SW 1271 (cell line): ENCODE data around the gene ITPR1.
"Not testable (repeated sequence)": the region's sequence is repeated elsewhere in the genome, so short reads cannot be mapped to it uniquely, and the experiment has no call there.

Experiments
- DNase-seq, 2 experiments: peaks; one replicate each; lab custom pipeline; 2025; lab: John Stamatoyannopoulos, UW

The ITPR1 gene

DNA sequence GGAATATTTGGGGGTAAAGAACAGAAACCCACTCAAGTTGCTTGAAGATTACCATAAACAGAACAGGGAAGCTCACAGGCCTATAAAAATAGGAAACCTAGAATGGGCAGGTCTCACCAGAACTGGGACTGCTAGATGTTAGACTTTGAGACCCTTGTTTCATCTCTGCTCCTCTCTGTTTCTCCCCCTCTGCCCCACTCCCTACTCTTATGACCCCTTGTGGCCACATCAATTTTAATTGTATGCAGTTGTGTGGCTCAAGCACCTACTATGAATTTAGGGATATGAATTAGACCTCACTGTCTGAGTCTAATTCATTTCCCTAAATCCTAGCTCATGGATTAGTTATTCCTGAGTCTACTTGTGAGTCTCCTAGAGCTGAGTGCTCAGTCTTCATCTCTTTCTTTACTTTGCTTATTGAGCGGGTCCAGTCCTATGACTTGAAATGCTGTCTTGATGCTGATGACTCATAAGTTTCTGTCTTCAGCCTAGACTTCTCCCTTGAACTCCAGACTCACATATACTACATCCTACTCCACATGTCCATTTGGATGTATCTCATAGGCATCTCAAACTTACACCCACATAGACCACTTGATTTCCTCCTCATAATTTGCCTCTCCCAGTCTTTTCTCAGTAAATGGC is 78.7 kb downstream of the ITPR1 start:
- DNase-seq, result no peak

DNA sequence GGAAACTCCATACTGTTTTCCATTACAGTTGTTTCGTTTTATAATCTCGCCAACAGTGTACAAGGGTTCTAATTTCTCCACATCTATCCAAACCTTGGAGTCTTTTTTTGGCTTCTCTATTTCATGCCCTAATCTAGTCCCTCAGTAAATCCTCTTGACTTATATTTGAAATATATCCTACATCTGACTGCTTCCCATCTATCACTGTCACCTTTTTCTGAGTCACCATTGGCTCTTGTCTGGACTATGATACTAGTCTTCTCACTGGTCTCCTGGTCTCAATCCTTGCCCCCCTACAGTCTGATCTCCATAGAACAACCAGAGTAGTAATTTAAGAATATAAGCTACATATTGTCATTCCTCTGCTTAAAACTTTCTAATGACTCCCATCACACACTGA is 80.0 kb downstream of the ITPR1 start:
- no peak for DNase-seq

DNA sequence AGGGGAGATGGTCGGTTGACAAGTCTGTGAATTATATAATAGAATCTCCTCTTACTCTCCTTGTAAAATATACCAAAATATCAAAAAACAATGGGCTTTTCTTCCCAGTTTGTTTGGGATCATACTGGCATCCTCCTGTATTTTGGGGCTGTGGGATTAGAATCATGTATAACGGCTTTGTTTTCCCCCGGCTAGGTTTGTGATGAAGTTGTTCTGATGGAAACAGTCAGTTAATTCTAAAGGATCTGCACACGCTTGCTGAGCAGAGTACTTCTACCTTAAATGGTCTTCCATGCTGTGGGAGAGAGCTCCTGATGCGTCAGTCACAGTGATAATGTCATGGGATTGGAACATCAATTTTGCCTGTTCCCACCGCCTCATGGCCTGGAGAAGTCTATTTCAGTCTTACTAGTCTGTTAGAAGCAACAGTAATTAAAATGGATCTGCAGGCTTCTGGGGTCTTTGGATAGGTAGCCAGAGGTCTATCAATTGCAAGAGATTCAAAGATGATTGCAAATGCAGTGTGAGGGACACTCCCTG is 81.3 kb downstream of the ITPR1 start:
- DNase-seq, result no peak

DNA sequence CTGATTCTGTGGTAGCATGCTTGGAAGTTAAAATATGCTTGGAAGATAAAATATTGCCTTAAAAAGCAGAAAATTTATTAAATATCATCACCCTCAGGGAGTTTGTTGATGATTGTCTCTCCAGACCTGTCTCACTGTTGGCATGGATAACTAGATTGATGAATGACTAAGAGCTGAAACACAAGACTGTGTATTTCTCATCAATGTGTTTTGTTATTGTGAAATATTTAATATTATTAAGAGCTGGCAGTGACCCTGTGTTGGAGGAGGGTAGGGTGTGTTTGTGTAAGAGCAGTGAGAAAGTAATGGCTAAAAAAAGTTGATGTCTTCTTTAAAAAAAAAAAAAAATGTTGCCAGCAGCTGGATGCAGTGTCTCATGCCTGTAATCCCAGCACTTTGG is 82.2 kb downstream of the ITPR1 start:
- DNase-seq, result no peak

DNA sequence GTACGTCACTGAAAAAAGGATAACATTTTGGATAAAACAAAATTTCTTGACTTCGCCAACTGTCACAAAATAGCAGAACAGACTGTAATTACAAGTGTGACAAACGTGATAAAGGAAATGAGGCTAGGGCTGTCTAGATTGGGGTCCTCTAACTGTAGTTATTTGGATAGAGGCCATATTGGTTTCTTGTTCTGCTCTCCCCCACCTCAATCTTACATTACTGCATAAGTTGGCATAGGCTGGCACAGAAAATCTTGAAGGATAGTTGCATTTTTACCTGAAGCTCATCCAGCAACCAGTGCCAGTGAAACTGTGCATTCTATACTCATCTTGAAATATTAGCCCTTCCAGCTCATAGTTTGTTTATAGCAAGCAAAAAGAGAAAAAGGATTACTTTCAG is 84.6 kb downstream of the ITPR1 start:
- no peak for DNase-seq

DNA sequence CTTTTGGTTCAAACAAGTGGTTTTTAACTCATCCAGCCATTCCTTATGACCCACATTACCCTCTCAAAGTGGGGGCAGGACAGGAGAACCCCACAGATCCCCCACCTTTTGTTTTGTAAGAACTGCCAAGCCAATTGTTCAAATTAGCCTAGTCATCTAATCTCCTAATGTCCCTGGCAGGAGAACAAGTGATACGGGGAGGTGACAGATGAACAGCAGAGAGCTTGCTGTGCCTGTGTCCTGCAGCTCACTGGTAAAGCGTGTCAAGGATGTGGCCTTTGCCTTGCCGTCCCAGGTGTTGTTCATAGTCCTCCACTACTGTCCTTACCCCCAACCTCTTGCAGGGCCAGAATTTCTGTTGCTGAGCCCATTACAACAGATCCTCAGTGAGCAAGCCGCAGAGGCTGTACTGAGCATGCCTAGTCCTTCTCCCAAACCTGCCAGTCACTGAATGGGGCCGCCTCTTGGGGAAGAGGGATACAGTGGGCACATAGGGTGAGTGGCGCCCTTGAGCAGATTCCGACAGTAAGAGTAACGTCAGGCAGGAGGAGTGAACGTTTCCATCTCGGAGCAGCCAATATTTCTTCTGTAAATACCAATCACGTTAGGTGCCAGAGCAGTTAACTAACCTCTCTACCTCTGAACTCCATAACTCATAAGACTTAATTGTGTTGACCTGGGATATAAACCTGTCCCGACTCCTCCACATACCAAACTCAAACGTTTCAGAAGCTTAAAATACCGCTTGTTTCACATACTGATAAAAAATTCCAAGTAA is 87.4 kb downstream of the ITPR1 start:
- no peak for DNase-seq

DNA sequence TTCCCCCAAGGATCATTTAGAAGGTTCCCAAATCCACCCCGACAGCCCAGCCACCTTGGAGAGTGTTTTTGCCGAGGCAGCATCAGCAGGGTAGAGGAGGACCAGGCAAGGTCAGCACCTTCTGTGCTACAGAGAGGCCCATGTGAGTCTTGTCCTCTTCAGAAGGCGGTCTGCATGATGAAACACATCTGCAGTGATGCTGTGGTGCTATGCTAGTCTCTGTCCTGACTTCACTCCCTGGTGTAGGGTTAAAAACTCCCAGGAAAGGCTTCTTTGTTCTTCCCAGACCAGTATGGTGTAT is 87.9 kb downstream of the ITPR1 start:
- no peak for DNase-seq

DNA sequence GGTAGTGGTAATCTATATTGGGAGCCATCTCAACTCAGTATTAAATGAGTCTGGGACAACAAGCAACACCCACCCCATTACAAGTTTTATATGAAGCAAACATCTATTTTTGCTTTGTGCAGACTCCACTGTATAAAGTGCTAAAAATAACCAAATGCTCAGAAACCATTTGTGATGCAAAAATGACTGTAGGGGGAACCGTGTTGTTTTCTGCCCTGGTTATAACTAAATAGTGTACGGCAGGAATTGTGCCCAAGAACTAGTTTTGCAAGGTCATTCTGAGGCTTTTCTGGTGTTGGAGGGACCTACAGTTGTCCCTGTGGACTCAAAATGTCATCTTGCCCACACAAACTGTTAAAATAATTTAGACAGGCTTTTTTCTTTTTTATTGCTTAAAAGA is 88.3 kb downstream of the ITPR1 start:
- DNase-seq, result no peak

DNA sequence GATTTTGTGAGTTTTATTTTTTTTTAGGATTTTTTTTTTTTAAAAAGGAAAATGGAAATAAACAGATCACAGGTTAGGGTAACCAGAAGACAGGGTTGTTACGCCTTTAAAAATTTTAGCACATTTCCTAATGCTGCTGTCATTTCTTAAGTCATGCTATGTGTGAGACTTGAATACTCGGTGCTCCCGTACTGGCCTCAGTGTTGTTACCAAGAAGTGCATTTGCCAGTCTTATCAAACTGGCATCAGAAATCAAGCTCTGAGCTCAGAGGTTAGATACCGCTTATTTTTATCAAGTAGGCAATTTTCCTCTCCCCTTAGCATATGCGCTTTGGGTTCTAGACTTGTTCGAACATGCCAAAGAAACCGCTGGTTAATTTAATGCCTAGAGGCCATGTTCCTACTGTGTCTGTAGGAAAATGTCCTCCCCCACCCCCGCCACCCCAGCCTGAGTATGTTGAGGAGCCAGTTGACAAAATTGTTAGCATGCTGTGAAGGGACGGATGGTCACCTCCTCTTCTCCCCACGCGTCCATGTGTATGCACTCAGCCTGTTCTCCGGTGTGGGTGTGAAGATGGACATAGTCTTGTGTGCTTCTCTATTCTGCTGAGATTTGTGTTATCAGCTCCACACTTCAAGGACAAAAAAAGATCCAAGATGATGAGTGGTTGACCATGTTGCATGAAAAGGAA is 88.9 kb downstream of the ITPR1 start:
- no peak for DNase-seq

DNA sequence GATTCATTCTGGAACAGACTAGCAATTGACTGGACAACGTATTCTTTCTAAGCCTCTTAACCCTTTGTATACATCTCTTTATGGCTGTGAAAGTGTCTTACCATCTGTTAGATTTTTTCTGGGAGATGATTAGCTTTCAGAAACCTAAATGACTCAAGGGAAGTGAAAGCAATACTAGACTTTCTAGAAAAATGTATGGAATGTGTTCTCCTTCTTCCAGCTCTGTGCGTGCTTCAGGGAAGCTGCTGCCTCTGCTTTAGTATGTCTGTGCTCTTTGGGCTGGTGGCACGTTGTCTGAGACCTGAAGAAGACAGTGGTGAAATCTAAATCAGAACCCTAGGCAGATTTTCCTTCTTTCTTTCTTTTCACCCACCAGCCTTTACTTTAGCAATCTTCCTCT is 89.5 kb downstream of the ITPR1 start:
- DNase-seq, result no peak

DNA sequence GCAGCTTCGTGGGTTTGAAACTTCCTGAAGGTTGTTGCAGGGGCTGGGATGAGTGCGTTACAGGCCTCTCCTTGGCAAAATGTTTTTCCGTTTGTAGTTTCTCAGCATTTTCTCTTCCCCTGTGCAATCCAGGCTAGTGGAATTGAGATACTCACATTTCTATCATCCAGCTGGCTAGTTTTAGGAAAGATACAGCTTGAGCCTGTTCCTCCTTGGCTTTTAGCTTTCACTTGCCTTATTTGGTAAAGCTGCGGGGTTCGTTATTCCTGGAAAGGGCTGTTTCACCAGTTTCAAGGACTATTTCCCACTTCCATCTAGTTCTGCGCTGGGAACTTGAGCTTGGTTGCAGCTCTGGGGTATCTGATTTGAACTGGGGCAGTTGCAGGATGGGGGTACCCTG is 90.3 kb downstream of the ITPR1 start:
- no peak for DNase-seq

DNA sequence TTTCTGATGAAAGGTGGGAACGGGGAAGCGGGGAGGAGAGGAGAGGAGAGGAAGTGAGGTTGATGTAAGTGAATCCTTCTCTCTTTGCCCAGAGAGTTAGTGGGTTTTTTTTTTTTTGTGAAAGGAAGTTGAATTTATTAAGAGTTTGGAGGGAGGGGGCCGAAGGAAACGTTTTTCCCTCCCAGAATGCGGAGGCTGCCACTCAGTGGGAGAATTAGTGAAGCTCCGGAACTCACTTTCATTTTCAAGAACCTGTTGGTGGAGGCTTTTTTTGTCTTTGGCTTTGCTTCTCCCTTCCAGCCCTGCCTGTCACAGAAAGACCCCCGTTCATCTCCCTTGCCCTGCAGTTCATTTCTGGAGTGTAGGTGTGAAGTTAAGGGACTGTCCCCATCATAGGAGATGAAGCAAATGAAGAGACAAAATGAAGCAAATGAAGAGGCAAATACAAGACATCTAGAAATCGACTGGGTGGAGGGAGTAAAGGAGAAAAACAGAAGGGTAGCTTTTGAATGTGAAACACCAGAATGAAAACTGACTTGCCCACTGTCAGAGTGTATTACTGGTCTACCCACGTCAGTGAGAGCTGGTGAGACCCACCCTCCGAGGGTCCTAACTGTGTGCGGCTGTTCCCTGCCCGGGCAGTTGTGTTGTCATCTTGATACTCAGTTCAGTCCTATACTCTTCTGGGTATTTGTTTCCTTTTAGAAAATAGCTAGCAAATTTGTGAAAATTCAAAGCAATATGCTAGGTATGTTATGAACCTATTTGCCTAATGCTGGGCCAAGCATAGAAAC is 91.5 kb downstream of the ITPR1 start:
- DNase-seq, result no peak

DNA sequence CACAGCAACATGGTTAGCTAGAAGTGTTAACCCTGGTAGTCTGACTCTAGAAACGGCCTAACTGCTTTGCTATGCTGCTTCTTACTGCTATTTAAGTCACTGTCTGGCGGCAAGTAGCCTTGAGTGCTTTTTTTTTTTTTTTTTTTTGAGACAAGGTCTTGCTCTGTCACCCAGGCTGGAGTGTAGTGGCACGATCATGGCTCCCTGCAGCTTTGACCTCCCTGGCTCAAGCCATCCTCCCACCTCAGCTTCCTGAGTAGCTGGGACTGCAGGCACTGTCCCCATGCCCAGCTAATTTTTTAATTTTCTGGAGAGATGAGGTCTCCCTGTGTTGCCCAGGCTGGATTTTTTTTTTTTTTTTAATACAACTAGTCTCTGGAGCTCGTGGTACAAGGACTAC is 93.2 kb downstream of the ITPR1 start:
- no peak for DNase-seq

DNA sequence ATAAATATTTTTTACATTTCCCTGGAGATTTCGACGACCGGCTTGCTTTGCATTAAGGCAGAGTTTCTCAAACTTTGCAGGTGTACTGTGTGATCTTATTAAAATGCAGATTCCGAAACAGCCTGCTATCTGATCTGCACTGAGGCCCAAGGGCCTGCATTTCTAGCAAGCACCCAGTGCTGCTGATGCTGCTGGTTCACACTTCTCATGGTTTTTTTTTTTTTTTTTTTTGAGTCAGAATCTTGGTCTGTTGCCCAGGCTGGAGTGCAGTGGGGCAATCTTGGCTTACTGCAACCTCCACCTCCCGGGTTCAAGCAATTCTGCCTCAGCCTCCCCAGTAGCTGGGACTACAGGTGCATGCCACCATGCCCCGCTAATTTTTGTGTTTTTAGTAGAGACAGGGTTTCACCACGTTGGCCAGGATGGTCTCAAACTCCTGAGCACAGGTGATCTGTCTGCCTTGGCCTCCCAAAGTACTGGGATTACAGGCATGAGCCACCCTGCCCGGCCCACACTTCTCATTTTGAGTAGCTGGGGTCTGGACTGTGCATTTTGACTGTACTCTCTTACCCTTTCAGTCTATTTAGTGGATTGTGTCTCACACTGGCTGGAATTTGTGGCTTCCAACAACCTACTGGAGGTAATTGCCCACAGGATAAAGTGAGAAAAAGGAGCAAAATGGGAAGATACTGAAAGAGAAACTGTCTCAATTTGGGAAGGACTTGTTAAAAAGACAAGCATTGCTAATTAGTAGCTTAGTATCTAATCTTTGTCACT is 94.1 kb downstream of the ITPR1 start:
- DNase-seq, result no peak

DNA sequence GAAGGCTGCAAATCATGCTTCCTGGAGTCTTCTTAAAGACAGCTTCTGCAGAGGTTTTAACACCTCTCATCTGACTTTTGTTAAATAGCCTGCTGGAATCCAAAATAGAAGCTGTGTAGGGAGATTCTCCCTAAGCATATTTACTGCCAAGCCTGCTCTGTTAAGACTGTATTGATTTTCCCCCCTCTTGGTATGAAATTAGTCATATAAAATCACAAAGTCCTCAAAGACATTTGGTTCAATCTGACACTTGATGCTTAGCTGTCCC is 94.6 kb downstream of the ITPR1 start:
- no peak for DNase-seq

DNA sequence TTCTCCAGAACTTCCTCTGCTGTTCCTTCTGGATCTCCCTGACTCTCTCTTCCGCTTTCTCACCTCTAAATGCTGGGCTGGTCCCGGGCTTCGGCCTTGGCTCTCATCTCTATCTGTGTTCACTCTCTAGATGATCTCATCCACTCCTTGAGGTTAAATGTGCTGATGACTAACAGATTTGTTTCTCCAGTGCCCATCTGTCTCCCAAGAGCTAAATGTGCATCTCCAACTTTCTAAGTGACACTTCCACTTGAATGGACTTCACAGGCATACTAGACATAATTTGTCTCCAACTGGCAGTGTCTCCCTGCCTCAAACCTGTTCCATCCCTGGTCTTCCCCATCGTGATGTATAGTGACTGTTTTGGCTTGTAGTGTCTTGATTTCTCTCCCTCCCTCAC is 95.3 kb downstream of the ITPR1 start:
- no peak for DNase-seq

DNA sequence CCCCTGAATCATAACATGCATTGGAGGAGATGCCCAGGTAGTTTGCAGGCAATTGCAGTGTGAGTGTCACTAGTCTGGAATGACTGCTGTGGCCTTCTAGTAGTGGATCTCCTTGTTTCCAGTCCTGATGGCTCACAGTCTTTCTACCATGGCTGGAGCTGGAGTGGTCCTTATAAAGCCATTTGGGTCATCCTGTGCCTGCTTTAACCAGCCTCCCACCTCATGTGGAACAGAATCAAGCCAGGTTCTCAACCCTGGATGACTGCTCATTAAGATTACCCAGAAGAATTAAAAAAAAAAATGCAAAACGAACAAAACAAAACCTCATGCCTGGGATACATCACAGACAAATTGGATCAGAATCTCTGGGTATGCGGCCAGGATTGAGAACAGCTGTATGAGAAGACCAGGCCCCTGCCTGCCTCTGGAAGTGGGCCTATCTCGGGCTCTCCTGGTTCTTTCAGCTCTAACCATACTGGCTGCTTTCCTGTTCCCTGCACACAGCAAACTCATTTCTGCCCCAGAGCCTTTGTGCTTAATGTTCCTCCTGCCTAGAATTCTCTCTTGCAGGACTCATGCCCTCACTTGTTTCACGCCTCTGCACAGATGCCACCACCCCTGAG is 96.4 kb downstream of the ITPR1 start:
- DNase-seq, result no peak

DNA sequence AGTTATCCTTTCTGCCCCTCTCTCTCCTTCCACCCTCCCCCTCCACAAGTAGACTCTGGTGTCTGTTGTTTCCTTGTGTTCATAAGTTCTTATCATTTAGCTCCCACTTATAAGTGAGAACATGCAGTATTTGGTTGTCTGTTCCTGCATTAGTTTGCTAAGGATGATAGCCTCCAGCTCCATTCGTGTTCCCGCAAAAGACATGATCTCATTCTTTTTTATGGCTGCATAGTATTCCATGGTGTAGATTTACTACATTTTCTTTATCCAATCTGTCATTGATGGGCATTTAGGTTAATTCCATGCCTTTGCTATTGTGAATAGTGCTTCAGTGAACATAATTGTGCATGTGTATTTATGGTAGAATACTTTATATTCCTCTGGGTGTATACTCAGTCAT is 97.7 kb downstream of the ITPR1 start:
- DNase-seq, result not testable (repeated sequence)

DNA sequence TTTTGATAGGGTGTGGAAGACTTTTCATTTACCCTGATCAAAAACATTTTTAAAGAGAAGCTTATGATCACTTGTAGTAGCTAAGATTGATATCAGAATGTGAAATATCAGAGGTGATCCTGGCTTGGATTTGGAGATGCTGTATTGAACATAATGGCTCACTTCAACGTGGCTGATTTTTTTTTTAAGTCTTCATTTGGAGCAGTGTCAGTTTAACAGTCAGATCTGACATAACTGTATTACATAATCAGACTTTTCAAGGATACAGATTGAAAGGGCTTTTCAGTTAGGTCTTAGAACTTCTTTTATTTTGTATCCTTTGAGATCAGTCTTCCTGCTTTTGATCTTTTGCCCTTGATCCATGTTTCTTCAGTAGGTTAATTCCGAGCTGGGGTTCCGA is 98.5 kb downstream of the ITPR1 start:
- DNase-seq, result no peak

DNA sequence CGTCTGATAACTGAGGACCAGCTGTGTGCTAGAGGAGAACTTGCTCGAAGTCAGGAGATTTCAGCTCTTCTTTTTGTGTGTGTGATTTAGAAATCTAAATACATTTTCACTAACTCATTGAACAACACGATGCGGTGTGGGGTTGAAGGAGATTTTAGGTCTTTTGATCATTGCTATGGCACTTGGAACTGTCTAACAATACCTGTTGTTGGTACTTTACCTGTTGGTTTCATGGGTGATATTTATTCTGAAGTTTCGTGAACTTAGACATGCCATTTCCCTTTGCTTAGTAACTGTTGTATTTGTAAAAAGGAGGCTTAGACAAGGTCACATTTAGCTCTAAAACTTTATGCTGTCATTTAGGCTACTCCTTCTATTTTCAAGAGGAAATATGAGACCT is 99.9 kb downstream of the ITPR1 start:
- no peak for DNase-seq

DNA sequence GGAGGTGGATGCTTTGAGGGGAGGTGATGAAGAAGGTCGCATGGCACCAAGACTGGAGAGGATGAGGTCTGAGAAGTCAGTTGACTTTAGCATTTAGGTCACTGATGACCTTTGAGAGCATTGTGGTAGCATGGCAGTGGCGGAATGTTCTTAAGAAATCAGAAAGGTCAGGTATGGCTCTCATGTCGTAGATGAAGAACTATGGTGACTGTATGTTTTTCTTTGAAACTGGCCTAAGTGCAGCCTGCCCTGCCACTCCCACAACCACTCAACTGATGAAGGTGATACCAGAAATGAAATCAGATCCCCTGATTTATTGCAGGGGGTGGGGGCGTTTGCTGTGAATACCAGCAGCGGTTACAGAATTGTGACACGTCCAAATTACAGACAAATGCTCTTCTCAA is 102.6 kb downstream of the ITPR1 start:
- no peak for DNase-seq

DNA sequence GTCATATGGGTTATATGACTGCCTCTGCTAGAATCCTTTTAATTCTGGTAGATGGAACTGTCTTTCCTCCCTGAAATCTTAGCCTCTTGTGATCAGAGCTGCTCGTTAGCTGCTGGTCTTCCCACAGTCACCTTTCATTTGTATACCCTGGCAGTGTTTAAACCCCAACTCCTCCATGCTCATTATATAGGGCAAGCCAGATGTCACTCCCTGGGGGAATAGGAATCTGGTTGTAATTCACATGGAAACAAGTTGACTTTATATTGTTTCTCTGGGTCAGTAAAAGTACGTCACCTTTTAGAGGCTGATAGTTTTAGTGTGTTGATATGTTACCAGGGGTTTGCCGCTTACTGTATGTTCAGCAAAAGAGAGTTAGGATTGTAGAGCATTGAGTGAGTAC is 103.5 kb downstream of the ITPR1 start:
- no peak for DNase-seq
